Measurements from ENCODE around the gene NCOA1.

NCOA1 gene

DNA sequence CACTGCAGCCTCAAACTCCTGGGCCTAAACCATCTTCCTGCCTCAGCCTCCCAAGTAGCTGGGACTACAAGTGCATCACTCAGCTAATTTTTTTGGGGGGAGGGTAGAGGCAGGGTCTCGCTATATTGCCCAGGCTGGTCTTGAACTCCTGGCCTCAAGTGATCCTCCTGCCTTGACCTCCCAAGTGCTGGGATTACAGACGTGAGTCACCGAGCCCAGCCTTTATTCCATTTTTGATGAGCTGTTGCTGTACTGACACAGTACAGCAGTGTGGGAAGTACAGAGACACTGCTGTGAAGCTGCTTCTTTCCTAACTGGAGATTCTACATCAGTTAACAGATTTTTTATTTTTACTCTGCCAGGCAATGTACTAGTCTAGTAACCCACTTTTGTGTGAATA lies 283.3 kb downstream of the NCOA1 start (continued):
- TF ChIP-seq, protein P1, sequence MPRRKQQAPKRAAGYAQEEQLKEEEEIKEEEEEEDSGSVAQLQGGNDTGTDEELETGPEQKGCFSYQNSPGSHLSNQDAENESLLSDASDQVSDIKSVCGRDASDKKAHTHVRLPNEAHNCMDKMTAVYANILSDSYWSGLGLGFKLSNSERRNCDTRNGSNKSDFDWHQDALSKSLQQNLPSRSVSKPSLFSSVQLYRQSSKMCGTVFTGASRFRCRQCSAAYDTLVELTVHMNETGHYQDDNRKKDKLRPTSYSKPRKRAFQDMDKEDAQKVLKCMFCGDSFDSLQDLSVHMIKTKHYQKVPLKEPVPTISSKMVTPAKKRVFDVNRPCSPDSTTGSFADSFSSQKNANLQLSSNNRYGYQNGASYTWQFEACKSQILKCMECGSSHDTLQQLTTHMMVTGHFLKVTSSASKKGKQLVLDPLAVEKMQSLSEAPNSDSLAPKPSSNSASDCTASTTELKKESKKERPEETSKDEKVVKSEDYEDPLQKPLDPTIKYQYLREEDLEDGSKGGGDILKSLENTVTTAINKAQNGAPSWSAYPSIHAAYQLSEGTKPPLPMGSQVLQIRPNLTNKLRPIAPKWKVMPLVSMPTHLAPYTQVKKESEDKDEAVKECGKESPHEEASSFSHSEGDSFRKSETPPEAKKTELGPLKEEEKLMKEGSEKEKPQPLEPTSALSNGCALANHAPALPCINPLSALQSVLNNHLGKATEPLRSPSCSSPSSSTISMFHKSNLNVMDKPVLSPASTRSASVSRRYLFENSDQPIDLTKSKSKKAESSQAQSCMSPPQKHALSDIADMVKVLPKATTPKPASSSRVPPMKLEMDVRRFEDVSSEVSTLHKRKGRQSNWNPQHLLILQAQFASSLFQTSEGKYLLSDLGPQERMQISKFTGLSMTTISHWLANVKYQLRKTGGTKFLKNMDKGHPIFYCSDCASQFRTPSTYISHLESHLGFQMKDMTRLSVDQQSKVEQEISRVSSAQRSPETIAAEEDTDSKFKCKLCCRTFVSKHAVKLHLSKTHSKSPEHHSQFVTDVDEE (CRISPR knock-in tag; IDR thresholded peaks at IDR 0.05): no peak
- TF ChIP-seq PPARA (CRISPR knock-in tag; IDR thresholded peaks at IDR 0.05; ENCODE audit: borderline replicate concordance): no peak
- TF ChIP-seq, protein P2, sequence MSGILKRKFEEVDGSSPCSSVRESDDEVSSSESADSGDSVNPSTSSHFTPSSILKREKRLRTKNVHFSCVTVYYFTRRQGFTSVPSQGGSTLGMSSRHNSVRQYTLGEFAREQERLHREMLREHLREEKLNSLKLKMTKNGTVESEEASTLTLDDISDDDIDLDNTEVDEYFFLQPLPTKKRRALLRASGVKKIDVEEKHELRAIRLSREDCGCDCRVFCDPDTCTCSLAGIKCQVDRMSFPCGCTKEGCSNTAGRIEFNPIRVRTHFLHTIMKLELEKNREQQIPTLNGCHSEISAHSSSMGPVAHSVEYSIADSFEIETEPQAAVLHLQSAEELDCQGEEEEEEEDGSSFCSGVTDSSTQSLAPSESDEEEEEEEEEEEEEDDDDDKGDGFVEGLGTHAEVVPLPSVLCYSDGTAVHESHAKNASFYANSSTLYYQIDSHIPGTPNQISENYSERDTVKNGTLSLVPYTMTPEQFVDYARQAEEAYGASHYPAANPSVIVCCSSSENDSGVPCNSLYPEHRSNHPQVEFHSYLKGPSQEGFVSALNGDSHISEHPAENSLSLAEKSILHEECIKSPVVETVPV (CRISPR knock-in tag; IDR thresholded peaks at IDR 0.05): no peak

DNA sequence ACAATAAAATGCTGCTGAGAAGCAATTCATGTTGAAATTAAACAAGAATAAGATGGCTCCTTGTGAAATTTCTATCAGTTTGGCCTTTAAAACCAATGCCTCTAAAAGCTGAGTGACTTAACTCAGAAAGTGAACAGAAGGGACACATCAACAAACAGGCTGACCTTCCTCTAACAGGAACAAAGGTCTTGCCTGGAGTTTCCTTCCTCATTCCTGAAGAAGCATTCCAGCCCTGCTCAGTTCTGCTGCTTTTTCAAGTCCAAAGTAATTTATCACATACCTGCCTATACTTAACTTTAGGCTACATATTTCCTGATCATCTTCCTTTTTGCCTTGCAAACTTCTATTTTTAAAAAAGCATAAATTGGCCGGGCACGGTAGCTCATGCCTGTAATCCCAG lies 288.1 kb downstream of the NCOA1 start:
- no peak for ATAC-seq
- TF ChIP-seq PPARA (CRISPR knock-in tag; IDR thresholded peaks at IDR 0.05; ENCODE audit: borderline replicate concordance): no peak

DNA sequence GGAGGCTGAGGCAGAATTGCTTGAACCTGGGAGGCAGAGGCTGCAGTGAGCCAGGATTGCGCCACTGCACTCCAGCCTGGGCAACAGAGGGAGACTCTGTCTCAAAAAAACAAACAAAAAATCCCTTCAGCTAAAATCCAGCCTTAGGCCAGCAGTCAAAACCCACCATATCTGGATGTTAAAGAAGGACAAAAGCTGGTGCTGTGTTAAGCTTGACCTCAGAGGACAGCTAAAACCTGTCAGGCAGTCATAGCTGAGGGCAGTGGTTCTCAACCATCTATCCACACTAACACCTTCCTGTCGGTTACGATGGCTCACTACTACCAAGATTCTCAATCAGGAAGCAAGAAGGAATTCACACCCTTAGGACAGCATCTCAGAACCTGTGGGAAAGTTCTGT lies 292.6 kb downstream of the NCOA1 start:
- TF ChIP-seq SNAI2 (CRISPR knock-in tag; IDR thresholded peaks at IDR 0.05): no peak
- TF ChIP-seq, protein P3, sequence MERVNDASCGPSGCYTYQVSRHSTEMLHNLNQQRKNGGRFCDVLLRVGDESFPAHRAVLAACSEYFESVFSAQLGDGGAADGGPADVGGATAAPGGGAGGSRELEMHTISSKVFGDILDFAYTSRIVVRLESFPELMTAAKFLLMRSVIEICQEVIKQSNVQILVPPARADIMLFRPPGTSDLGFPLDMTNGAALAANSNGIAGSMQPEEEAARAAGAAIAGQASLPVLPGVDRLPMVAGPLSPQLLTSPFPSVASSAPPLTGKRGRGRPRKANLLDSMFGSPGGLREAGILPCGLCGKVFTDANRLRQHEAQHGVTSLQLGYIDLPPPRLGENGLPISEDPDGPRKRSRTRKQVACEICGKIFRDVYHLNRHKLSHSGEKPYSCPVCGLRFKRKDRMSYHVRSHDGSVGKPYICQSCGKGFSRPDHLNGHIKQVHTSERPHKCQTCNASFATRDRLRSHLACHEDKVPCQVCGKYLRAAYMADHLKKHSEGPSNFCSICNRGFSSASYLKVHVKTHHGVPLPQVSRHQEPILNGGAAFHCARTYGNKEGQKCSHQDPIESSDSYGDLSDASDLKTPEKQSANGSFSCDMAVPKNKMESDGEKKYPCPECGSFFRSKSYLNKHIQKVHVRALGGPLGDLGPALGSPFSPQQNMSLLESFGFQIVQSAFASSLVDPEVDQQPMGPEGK (CRISPR knock-in tag; IDR thresholded peaks at IDR 0.05; ENCODE audit: borderline replicate concordance): no peak
- no peak for TF ChIP-seq ZFP30 (CRISPR knock-in tag; IDR thresholded peaks at IDR 0.05)
- no peak for TF ChIP-seq TCF4 (CRISPR knock-in tag; IDR thresholded peaks at IDR 0.05; ENCODE audit: borderline replicate concordance)
- TF ChIP-seq ZNF565 (CRISPR knock-in tag; conservative IDR thresholded peaks at IDR 0.05; ENCODE audit: low read depth): no peak
- no peak for TF ChIP-seq BACH2 (CRISPR knock-in tag; IDR thresholded peaks at IDR 0.05; ENCODE audit: borderline replicate concordance)
- no peak for TF ChIP-seq ZFP3 (CRISPR knock-in tag; IDR thresholded peaks at IDR 0.05)
- no peak for TF ChIP-seq RARB (CRISPR knock-in tag; IDR thresholded peaks at IDR 0.05)
- TF ChIP-seq ZNF8 (CRISPR knock-in tag; IDR thresholded peaks at IDR 0.05): no peak
- TF ChIP-seq TOX (CRISPR knock-in tag; IDR thresholded peaks at IDR 0.05; ENCODE audit: borderline replicate concordance): no peak
- no peak for TF ChIP-seq ZC3H10 (CRISPR knock-in tag; IDR thresholded peaks at IDR 0.05)
- TF ChIP-seq, protein P4, sequence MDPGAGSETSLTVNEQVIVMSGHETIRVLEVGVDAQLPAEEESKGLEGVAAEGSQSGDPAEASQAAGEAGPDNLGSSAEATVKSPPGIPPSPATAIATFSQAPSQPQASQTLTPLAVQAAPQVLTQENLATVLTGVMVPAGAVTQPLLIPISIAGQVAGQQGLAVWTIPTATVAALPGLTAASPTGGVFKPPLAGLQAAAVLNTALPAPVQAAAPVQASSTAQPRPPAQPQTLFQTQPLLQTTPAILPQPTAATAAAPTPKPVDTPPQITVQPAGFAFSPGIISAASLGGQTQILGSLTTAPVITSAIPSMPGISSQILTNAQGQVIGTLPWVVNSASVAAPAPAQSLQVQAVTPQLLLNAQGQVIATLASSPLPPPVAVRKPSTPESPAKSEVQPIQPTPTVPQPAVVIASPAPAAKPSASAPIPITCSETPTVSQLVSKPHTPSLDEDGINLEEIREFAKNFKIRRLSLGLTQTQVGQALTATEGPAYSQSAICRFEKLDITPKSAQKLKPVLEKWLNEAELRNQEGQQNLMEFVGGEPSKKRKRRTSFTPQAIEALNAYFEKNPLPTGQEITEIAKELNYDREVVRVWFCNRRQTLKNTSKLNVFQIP (CRISPR knock-in tag; IDR thresholded peaks at IDR 0.05; ENCODE audit: borderline replicate concordance, low read depth): no peak
- no peak for ATAC-seq

DNA sequence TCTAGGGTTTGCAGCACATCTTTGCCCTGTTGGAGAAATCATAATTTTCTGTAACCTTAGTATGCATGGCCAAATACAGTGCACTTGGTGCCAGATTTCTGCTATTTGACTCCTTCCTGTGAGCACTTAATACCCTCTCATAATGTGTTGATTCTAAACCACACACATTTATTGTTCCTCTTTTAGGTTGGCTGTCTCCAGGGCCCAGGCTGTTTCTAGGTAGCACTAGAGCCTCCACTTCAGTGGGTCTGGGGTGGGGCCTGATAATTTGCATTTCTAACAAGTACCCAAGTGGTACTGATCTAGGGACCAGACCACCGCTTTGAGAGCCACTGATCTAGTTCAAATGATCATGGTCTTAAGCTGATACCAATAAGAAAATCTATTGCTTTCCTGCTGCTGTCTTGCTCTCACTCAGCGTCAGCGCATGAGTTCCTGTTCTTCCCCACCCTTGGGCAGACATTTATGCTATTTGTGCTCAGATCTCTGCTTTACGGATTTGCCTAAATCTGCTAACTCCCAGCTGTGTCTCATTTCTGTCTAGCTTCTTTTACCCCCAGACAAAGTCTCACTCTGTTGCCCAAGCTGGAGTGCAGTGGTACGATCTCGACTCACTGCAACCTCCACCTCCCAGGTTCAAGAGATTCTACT lies 294.7 kb downstream of the NCOA1 start:
- TF ChIP-seq ZNF70 (CRISPR knock-in tag; IDR thresholded peaks at IDR 0.05) (no peak), SNAI2 (CRISPR knock-in tag; IDR thresholded peaks at IDR 0.05) (no peak), ISL1 (CRISPR knock-in tag; IDR thresholded peaks at IDR 0.05) (no peak), TOX (CRISPR knock-in tag; IDR thresholded peaks at IDR 0.05; ENCODE audit: borderline replicate concordance) (no peak), GLIS3 (CRISPR knock-in tag; IDR thresholded peaks at IDR 0.05) (no peak), ZNF565 (CRISPR knock-in tag; conservative IDR thresholded peaks at IDR 0.05; ENCODE audit: low read depth) (no peak), ZNF8 (CRISPR knock-in tag; IDR thresholded peaks at IDR 0.05) (no peak), TCF4 (CRISPR knock-in tag; IDR thresholded peaks at IDR 0.05; ENCODE audit: borderline replicate concordance) (no peak)
- TF ChIP-seq, protein P2 (CRISPR knock-in tag; IDR thresholded peaks at IDR 0.05): no peak
- TF ChIP-seq, protein P3 (CRISPR knock-in tag; IDR thresholded peaks at IDR 0.05; ENCODE audit: borderline replicate concordance): no peak
- no peak for ATAC-seq

All from SK-N-SH treated with all-trans-retinoic acid at 6 μM for 48 hours (cell line).